ENCODE results near the gene GPR137B. TPM values are rescaled to one million over a fixed set of nuclear protein-coding genes. Genes with fewer than 3 reads are reported as not detected.

GPR137B gene
- total and polyA plus RNA-seq, 9 of the 15 experiments (the other 6 are each of a cell fraction or from before 2014, with no cell fraction given): 0.04 to 1.0 (median 0.62) TPM

- H2AFZ ChIP-seq (ENCODE audit: low read depth, low read length): no peak overlapping the region
- no peak overlapping the region for H3K4me3 ChIP-seq
- POLR2A ChIA-PET: no interaction called here
- H3K79me2 ChIP-seq (ENCODE audit: control insufficient read depth, insufficient read depth, low read length): no peaks in the 10 kb centered on the region
- peaks cover 6% of the 10 kb centered on the region; the same call in 1 of the 2 replicates for H3K9me3 ChIP-seq (replicated peaks; ENCODE audit: control insufficient read depth, insufficient read depth, low read depth, low read length)
- H3K9me1 ChIP-seq (ENCODE audit: control insufficient read depth, insufficient read depth, low read length): no peaks in the 10 kb centered on the region
- H3K4me2 ChIP-seq (ENCODE audit: insufficient read depth, low read length): no peak overlapping the region
- TF ChIP-seq ZBTB40 (IDR thresholded peaks at IDR 0.05) (peak; percentile 55; the same call in 1 of the 2 replicates), ZBTB40 (CRISPR knock-in tag; IDR thresholded peaks at IDR 0.05) (no peak), CREB1 (IDR thresholded peaks at IDR 0.05) (no peak), CREB1 (CRISPR knock-in tag; IDR thresholded peaks at IDR 0.05) (no peak)
- CTCF ChIA-PET (ENCODE audit: low intra/inter-chr PET ratio): no interaction called here
- FAIRE-seq: no peak
- no peak for DNase-seq (ENCODE audit: extremely low read depth in 1 of 4, low spot score in 3 of 4)
- no peak overlapping the region for H3K9ac ChIP-seq (ENCODE audit: insufficient read depth in 1 of 2, low read depth in 2 of 2, low read length in 2 of 2)
- no peaks in the 10 kb centered on the region for H3K36me3 ChIP-seq (ENCODE audit: control insufficient read depth, insufficient read depth, low read length)
- H3K27ac ChIP-seq (ENCODE audit: extremely low read depth, low read depth, low read length): no peak overlapping the region
- intact Hi-C loops (cut with micrococcal nuclease): no loop called here
- no TSS peak for BruUV-seq (replicated peaks)
- no peak for ATAC-seq
- H3K4me1 ChIP-seq (replicated peaks in 1 of 2; ENCODE audit: control insufficient read depth in 2 of 2, insufficient read depth in 2 of 2, low read length in 2 of 2): 0 out of 5 replicates have a peak, but pooled peaks cover 0 to 3% of the 10 kb centered on the region in 2 experiments
- H3K27me3 ChIP-seq (ENCODE audit: control insufficient read depth in 2 of 2, insufficient read depth in 2 of 2, low read length in 2 of 2): peaks cover 22 to 48% of the 10 kb centered on the region in 2 experiments
- 21% methylated on average over 10 of the region's 10 CpGs for WGBS (ENCODE audit: insufficient coverage, low coverage, missing lambda C conversion rate)
- H4K20me1 ChIP-seq (replicated peaks; ENCODE audit: control insufficient read depth, insufficient read depth, low read length): 0 out of 2 replicates have a peak, but pooled peaks cover 2% of the 10 kb centered on the region
- in situ Hi-C loops (cut with MboI): no loop called here
Measured at GRCh38 chr1:236160540-236161127, 18.3 kb downstream of the GPR137B start.

All from K562 (cell line).